NCI-H1694 (cell line): Measurements from ENCODE around the gene CAPN7.

Experiments
- DNase-seq: peaks from one replicate; lab custom pipeline; 2025; lab: John Stamatoyannopoulos, UW

CAPN7 gene

GRCh38 chr3:15246186-15246585 lies 40.1 kb downstream of the CAPN7 start:
- no peak for DNase-seq

GRCh38 chr3:15253023-15253697 lies 47.1 kb downstream of the CAPN7 start:
- DNase-seq: no peak

- DNase-seq: no peak
These were observed 49.2 kb downstream of the CAPN7 start for GRCh38 chr3:15255215-15255614.

- no peak for DNase-seq
These were observed 50.9 kb downstream of the CAPN7 start for GRCh38 chr3:15256861-15257341.

- DNase-seq: no peak
These were observed 52.7 kb downstream of the CAPN7 start for GRCh38 chr3:15258720-15259119.

- DNase-seq: no peak
These were observed 54.5 kb downstream of the CAPN7 start for GRCh38 chr3:15260531-15260930.

GRCh38 chr3:15261274-15261673 lies 55.2 kb downstream of the CAPN7 start:
- no peak for DNase-seq

- DNase-seq: no peak
These were observed 56.0 kb downstream of the CAPN7 start for GRCh38 chr3:15262021-15262420.

- DNase-seq: no peak
These were observed 57.1 kb downstream of the CAPN7 start for GRCh38 chr3:15263120-15263519.

- no peak for DNase-seq
These were observed 57.9 kb downstream of the CAPN7 start for GRCh38 chr3:15263926-15264325.

GRCh38 chr3:15264486-15264885 lies 58.4 kb downstream of the CAPN7 start:
- no peak for DNase-seq

- no peak for DNase-seq
These were observed 59.8 kb downstream of the CAPN7 start for GRCh38 chr3:15265655-15266509.

GRCh38 chr3:15266510-15267376 lies 60.7 kb downstream of the CAPN7 start:
- no peak for DNase-seq

- DNase-seq: no peak
These were observed 61.5 kb downstream of the CAPN7 start for GRCh38 chr3:15267502-15267901.

- peak; percentile 26 for DNase-seq
These were observed 62.1 kb downstream of the CAPN7 start for GRCh38 chr3:15268033-15268631.

- DNase-seq: peak; percentile 42
These were observed 63.3 kb downstream of the CAPN7 start for GRCh38 chr3:15269091-15269989.

- DNase-seq: no peak
These were observed 65.0 kb downstream of the CAPN7 start for GRCh38 chr3:15271030-15271429.

GRCh38 chr3:15271785-15272381 lies 65.8 kb downstream of the CAPN7 start:
- DNase-seq: no peak

GRCh38 chr3:15272426-15273196 lies 66.6 kb downstream of the CAPN7 start:
- DNase-seq: no peak

- DNase-seq: no peak
These were observed 67.2 kb downstream of the CAPN7 start for GRCh38 chr3:15273227-15273626.
